Hepatocyte (in vitro differentiated cells): ENCODE results near the gene HOXB1.

ENCODE experiments used
- EZH2 ChIP-seq: fragments of 200-600 bp; sonication (generic); IDR thresholded peaks from 2 replicates; pipeline ENCODE4 v1.6.1; 2016; ENCODE audit warnings: antibody characterized with exemption, mild to moderate bottlenecking, borderline replicate concordance
- TF ChIP-seq, protein P1 (sequence below): fragments of 200-600 bp; sonication (generic); IDR thresholded peaks from 2 replicates; pipeline ENCODE4 v1.5.1; 2016; ENCODE audit warnings: antibody characterized with exemption, mild to moderate bottlenecking; ENCODE audit not compliant: poor library complexity

DNA sequence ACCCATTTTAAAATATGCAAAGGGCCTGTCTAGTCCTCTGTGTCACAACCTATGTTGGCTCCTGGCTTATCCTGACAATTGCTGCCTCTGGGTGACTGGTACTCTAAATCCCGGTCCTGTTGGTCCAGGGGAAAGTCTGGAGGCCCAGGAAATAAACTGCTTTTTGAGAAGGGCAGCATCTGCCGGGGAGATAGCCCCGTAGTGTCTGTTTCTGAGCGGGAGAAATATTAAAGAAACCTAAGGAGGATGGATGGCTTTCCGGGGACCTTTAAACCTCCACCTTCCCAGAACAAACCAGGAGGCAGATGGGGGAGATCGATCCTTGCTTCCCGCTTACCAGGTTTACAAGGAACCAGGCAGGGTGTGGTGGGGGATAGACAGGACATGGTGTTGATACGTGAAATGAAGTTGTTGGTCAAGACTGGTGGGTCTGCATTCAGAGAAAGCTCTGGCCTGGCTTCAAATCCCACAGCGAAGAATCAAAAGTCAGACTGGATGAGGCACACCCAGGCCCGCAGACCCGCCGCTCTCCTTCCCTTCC is 10.3 kb upstream of the HOXB1 start:
- TF ChIP-seq, protein P1, sequence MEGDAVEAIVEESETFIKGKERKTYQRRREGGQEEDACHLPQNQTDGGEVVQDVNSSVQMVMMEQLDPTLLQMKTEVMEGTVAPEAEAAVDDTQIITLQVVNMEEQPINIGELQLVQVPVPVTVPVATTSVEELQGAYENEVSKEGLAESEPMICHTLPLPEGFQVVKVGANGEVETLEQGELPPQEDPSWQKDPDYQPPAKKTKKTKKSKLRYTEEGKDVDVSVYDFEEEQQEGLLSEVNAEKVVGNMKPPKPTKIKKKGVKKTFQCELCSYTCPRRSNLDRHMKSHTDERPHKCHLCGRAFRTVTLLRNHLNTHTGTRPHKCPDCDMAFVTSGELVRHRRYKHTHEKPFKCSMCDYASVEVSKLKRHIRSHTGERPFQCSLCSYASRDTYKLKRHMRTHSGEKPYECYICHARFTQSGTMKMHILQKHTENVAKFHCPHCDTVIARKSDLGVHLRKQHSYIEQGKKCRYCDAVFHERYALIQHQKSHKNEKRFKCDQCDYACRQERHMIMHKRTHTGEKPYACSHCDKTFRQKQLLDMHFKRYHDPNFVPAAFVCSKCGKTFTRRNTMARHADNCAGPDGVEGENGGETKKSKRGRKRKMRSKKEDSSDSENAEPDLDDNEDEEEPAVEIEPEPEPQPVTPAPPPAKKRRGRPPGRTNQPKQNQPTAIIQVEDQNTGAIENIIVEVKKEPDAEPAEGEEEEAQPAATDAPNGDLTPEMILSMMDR, result no peak
- no peak for TF ChIP-seq EZH2
